ENCODE data around the gene HMOX1. TPM values are rescaled to one million over a fixed set of nuclear protein-coding genes. Genes with fewer than 3 reads are reported as not detected.

Gene HMOX1
- total RNA-seq, 1 experiment from 2014 or later: 26.4 TPM

GRCh38 chr22:35332278-35332677, 48.6 kb upstream of the HMOX1 start:
- TF ChIP-seq SP1 (IDR thresholded peaks at IDR 0.05; ENCODE audit: low read depth) (no peak), EZH2 (IDR thresholded peaks at IDR 0.05) (no peak), EZH2phosphoT487 (IDR thresholded peaks at IDR 0.05; ENCODE audit: borderline replicate concordance) (no peak), POLR2A (IDR thresholded peaks at IDR 0.05; ENCODE audit: borderline replicate concordance, extremely low read depth, insufficient read depth, insufficient read length) (no peak)
- H2AFZ ChIP-seq (ENCODE audit: low read depth, low read length, poor library complexity, severe bottlenecking): no peak overlapping the region
- no peak overlapping the region for H3K9ac ChIP-seq (ENCODE audit: low read length)
- H3K9me2 ChIP-seq (ENCODE audit: insufficient read depth): no peaks in the 10 kb centered on the region
- intact Hi-C loops (cut with micrococcal nuclease): no loop called here
- ChIA-PET CTCF (no interaction called here), RAD21 (ENCODE audit: low non-redundant PET in 1 of 2, low total read pairs in 2 of 2, uncharacterized antibody in 2 of 2, unreplicated experiment in 2 of 2) (no interaction called here), POLR2A (no interaction called here)
- BruUV-seq (replicated peaks): no TSS peak
- no peaks in the 10 kb centered on the region for H3K79me2 ChIP-seq (ENCODE audit: insufficient read depth, low read length)
- H3K36me3 ChIP-seq (ENCODE audit: control insufficient read depth in 1 of 2, insufficient read depth in 2 of 2, low read length in 2 of 2): peaks cover 0 to 3% of the 10 kb centered on the region in 2 experiments; a peak in 1 of 4 replicates
- no peaks in the 10 kb centered on the region for H3K4me1 ChIP-seq (ENCODE audit: control insufficient read depth in 1 of 2, insufficient read depth in 2 of 2, low read length in 2 of 2)
- no peaks in the 10 kb centered on the region for H3K9me3 ChIP-seq (ENCODE audit: control insufficient read depth in 1 of 2, insufficient read depth in 1 of 2, low read depth in 1 of 2, low read length in 2 of 2)
- H3K4me2 ChIP-seq (ENCODE audit: low read length): no peak overlapping the region
- no peak overlapping the region for H3K27ac ChIP-seq (ENCODE audit: low read depth, low read length)
- no peak overlapping the region for H3K4me3 ChIP-seq (replicated peaks in 1 of 2; ENCODE audit: low read depth in 1 of 2, low read length in 2 of 2)
- no peaks in the 10 kb centered on the region for H3K27me3 ChIP-seq (ENCODE audit: insufficient read depth, low read length)
- H4K20me1 ChIP-seq (ENCODE audit: insufficient read depth): no peaks in the 10 kb centered on the region
- no peak for ATAC-seq
- DNase-seq (ENCODE audit: low read depth, low spot score): no peak

GRCh38 chr22:35333220-35333619, 47.7 kb upstream of the HMOX1 start:
- TF ChIP-seq RAD21 (IDR thresholded peaks at IDR 0.05; ENCODE audit: low read depth) (no peak), ELF1 (IDR thresholded peaks at IDR 0.05; ENCODE audit: borderline replicate concordance, low read depth) (no peak), SRF (IDR thresholded peaks at IDR 0.05; ENCODE audit: low read depth) (no peak), EZH2 (IDR thresholded peaks at IDR 0.05) (no peak), SP1 (IDR thresholded peaks at IDR 0.05; ENCODE audit: low read depth) (no peak), JUND (IDR thresholded peaks at IDR 0.05) (no peak), EZH2phosphoT487 (IDR thresholded peaks at IDR 0.05; ENCODE audit: borderline replicate concordance) (no peak), EGR1 (IDR thresholded peaks at IDR 0.05; ENCODE audit: low read depth) (no peak), ZFX (IDR thresholded peaks at IDR 0.05) (no peak)
- RAD21 ChIA-PET (ENCODE audit: low non-redundant PET in 1 of 2, low total read pairs in 2 of 2, uncharacterized antibody in 2 of 2, unreplicated experiment in 2 of 2): no interaction called here
- no peaks in the 10 kb centered on the region for H3K4me1 ChIP-seq (ENCODE audit: control insufficient read depth in 1 of 2, insufficient read depth in 2 of 2, low read length in 2 of 2)
- POLR2A ChIA-PET: no interaction called here
- H3K4me3 ChIP-seq (replicated peaks in 1 of 2; ENCODE audit: low read depth in 1 of 2, low read length in 2 of 2): no peak overlapping the region
- no peaks in the 10 kb centered on the region for H3K9me2 ChIP-seq (ENCODE audit: insufficient read depth)
- H3K27ac ChIP-seq (ENCODE audit: low read depth, low read length): no peak overlapping the region
- H3K4me2 ChIP-seq (ENCODE audit: low read length): no peak overlapping the region
- ATAC-seq (no peak), DNase-seq (ENCODE audit: low read depth, low spot score) (no peak)
- no peak overlapping the region for H2AFZ ChIP-seq (ENCODE audit: low read depth, low read length, poor library complexity, severe bottlenecking)
- no peaks in the 10 kb centered on the region for H3K27me3 ChIP-seq (ENCODE audit: insufficient read depth, low read length)
- H4K20me1 ChIP-seq (ENCODE audit: insufficient read depth): no peaks in the 10 kb centered on the region
- H3K9ac ChIP-seq (ENCODE audit: low read length): no peak overlapping the region
- CTCF ChIA-PET: no interaction called here
- no TSS peak for BruUV-seq (replicated peaks)
- no peaks in the 10 kb centered on the region for H3K36me3 ChIP-seq (ENCODE audit: control insufficient read depth in 1 of 2, insufficient read depth in 2 of 2, low read length in 2 of 2)
- intact Hi-C loops (cut with micrococcal nuclease): no loop called here
- no peaks in the 10 kb centered on the region for H3K9me3 ChIP-seq (ENCODE audit: control insufficient read depth in 1 of 2, insufficient read depth in 1 of 2, low read depth in 1 of 2, low read length in 2 of 2)
- H3K79me2 ChIP-seq (ENCODE audit: insufficient read depth, low read length): no peaks in the 10 kb centered on the region

Data from HCT116 (cell line).